NCI-H146 (cell line): ENCODE data around the gene TMPRSS2.

Experiments
- DNase-seq: peaks from one replicate; lab custom pipeline; 2025; lab: John Stamatoyannopoulos, UW

Gene TMPRSS2

DNA sequence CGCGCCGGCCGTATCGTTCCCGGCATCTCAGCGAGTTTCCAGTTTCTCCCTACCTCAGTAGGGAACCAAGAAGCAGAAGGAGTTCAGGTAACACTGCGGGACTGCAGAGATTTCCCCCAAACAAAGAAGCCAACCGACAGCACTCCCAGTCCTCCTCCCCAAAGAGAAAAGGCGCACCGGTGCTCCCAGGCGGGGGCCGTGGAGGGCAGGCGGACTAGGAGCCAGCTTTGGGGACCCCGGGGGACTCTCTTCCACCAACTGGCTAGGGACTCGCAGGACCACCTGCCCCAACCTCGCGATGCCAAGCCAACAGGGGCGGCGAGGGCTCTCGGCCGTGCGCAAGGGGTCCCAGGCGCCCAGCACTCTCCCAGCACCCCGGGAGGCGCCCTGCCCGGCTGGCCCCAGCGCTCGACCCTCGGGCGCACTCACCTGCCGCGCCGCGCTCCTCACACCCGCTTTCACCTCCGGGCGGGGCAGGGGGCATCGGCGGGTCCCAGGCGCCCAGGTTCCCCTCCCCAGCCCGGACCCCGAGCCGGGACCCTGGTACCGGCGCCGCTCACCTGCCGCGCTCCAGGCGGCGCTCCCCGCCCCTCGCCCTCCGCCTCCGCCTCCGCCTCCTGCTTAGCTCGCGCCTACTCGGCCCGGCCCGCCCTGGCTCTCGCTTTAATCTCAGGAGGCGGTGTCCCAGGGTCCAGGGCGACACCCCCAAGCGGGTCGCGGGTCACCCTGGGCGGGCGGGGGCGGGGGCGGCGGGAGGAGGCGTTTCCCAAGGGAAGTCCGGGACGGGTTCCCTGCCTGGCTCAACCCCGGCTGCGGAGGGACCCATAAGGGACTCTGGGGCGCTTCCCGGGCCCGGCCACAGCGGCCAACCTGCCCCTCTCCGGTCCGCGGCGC lies at the start of gene TMPRSS2:
Gene TMPRSS2 (minus strand): TSS at position 638 of the 894 bp plus-strand sequence. CDS start 10,025 bp downstream, outside the sequence.
- peak; percentile 41 for DNase-seq

- no peak for DNase-seq
Observed at GRCh38 chr21:41555057-41555456, 47.1 kb upstream of the TMPRSS2 start.

DNA sequence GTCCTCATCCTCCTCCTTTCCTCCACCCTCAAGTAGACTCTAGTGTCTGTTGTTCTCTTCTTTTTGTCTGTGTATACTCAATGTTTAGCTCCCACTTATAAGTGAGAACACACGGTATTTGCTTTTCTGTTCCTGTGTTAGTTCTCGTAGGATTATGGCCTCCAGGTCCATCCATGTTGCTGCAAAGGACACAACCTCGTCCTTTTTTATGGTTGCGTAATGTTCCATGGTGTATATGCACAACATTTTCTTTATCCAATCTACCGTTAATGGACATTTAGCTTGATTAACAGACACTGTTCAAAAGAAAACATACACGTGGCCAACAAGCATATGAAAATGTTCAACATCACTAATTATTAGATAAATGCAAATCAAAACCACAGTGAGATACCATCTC lies 44.3 kb upstream of the TMPRSS2 start:
- no peak for DNase-seq

- no peak for DNase-seq
Observed at GRCh38 chr21:41548781-41549180, 40.8 kb upstream of the TMPRSS2 start.

DNA sequence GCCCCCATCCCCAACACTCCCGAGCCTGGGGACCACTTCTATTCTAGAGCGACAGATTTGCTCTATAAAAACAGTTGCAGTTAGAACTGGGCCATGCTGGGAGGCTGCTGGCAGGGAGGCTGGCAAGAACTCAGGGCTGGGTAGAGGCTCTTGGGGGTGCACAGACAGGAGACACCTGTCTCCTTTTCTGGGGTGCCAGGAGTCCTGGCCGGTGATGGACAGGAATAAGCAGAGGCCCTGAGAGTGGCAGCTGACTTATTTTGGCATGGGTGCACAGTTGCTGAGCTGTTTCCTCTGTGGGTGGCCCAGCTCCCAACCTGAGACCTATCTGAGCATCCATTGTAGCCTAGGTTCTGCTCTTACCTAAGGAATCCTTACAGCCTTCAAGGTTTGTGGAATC lies 39.2 kb upstream of the TMPRSS2 start:
- no peak for DNase-seq

- DNase-seq: no peak
Observed at GRCh38 chr21:41545500-41546359, 37.8 kb upstream of the TMPRSS2 start.

GRCh38 chr21:41542727-41543126 lies 34.8 kb upstream of the TMPRSS2 start:
- no peak for DNase-seq

DNA sequence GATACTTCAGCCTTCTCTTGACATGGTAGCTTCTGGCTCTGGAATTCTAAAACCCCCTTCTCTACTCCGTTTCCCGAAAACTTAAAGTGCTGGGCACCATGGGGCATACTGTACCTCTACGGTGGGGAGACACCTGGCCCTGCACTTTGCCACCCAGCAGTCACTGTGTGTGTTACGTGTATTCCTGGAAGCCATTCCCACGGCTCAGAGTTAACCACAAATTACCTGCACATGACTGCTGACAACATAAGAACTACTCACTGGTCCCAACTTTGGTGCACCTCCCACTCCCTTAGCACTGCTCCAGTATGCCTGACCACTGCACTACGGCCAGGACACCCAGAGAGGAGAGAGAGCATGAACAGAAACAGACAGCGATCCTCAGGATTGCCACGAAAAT lies 29.4 kb upstream of the TMPRSS2 start:
- no peak for DNase-seq

- no peak for DNase-seq
Observed at GRCh38 chr21:41536827-41537103, 28.8 kb upstream of the TMPRSS2 start.

DNA sequence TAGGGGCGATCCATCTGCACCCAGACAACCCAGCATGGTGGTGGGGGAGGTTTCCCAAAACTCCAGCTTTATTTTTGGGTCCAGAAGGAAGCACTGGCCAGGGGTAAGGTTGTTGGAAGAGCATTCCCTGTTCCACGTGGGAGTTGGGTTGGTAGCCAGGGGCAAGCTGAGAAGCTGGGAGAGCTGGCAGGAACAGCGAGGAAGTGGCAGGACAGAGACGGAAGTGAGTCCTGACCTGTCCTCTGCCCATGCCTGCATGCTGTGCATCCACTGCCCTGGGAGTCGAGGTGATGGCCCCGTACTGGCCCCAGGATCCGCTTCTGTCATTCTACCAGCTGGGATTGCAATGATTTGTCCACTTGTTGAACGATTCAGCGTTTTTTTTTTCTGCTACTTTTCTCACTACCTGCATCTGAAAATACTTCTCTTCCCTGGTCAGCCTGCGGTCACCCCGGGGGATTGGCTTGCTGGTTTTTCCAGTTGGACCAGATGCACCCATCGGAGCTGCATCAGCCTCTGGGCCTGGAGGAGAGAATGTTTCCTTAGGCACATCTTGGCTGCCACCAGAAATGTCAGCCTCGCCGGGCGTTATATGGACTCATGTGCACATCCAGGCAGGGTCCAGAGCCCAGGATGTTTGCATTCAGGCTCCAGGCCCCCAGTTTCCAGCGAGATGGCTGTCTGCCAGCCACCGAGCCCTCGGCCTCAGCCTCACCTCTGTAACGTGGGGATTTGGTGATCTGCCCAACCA lies 28.3 kb upstream of the TMPRSS2 start:
- no peak for DNase-seq

GRCh38 chr21:41530366-41530765 lies 22.4 kb upstream of the TMPRSS2 start:
- no peak for DNase-seq

GRCh38 chr21:41529769-41530168 lies 21.8 kb upstream of the TMPRSS2 start:
- no peak for DNase-seq

DNA sequence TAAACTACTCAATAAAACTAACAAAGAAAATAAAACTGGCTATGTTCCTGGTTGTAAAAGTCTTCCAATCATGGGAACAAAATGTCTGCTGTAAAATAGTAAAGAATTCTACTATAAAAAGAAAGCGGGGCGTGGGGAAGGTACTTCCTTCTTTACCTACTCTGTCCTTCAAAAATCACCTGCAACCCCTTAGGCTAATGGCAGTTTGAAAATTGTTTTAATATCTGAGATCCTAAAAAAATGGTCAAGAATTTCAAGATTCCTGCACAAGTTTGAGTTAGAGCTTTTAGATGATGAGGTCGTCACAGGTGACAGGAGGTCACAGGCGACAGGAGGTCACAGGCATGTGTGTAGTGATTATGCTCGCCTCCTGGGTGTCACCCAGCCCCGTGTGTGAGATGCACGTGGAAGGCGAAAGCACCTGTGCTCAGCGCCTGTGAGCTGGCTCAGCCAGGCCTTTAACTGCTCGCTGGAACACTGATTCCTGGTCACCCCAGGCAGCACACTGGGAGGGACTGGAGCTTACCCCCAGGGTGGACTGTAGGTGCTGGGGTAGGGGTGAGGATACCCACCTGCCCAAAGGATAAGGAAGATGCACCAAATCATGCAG lies 18.6 kb upstream of the TMPRSS2 start:
- no peak for DNase-seq

GRCh38 chr21:41523175-41523574 lies 15.2 kb upstream of the TMPRSS2 start:
- DNase-seq: no peak

DNA sequence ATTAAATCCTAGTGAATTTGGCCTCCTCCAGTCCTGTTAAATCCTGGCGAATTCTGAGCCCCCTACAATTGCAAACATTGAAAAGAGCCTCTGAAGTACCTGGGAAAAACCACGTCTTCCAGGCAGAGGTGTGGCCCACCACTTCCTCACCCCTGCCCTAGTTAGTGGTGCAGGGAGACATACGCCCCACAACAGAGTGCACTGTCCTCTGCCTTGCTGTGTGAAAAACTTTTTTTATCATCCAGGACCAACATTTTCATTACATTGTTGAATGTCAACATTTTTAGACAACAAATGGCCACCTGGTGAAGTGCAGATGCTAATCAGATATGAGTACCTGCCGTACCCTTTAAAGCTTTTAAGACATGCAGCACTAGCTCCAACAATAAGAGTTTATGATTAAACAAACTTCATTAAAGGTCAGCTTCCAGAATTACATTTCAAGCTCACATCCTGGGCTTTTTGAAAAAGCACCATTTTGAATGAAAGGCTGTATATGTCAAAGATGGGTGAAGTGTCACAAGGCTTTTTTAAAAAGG lies 13.6 kb upstream of the TMPRSS2 start:
- no peak for DNase-seq

- no peak for DNase-seq
Observed at GRCh38 chr21:41520560-41521442, 12.8 kb upstream of the TMPRSS2 start.

GRCh38 chr21:41519806-41520559 lies 12.0 kb upstream of the TMPRSS2 start:
- DNase-seq: no peak

GRCh38 chr21:41518757-41519156 lies 10.8 kb upstream of the TMPRSS2 start:
- DNase-seq: no peak

GRCh38 chr21:41511858-41512257 lies 3.9 kb upstream of the TMPRSS2 start:
- no peak for DNase-seq

DNA sequence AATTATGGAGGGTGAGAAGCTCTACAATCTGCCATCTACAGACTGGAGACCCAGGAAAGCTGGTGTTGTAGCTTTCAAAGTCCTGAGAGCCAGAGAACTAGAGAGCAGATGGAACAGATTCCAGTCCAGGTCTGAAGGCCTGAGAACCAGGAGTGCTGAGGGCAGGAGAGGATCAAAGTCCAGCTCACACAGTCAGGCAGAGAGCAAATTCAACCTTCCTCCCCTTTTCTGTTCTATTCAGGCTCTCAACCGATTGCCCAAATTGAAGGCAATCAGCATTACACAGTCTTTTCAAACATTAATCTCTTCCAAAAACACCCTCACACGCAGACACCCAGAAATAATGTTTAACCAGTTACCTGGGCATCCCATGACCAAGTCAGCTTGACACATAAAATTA lies 2.5 kb upstream of the TMPRSS2 start:
- no peak for DNase-seq
